Thyroid gland (tissue), 4 donors: ENCODE data around the gene PMEPA1. TPM values are rescaled to one million over a fixed set of nuclear protein-coding genes. Genes with fewer than 3 reads are reported as not detected.
A peak's percentile ranks its signal among the peaks of the same experiment; 100 is the strongest.

Source experiments
- DNase-seq, 2 donors: peaks; one replicate each; pipeline ENCODE4 v3.0.0-alpha.2; 2019
- H3K27ac ChIP-seq, 3 donors: fragments of 200-600 bp; sonication (generic); 1 replicate in 2 of 3; 2 replicates in 1 of 3; pipeline ENCODE4 v1.5.1; 2016 to 2019; ENCODE audit warnings: mild to moderate bottlenecking in 1 of 3, moderate library complexity in 1 of 3
- H3K27me3 ChIP-seq: fragments of 200-600 bp; sonication (generic); one replicate; pipeline ENCODE4 v1.5.1; 2019
- H3K36me3 ChIP-seq, 2 donors: fragments of 200-600 bp; sonication (generic); one replicate each; pipeline ENCODE4 v1.5.1; 2016 to 2019
- H3K4me1 ChIP-seq, 2 donors: fragments of 200-600 bp; sonication (generic); one replicate each; pipeline ENCODE4 v1.5.1; 2017 to 2019
- H3K4me3 ChIP-seq, 3 donors: fragments of 200-600 bp; sonication (generic); replicated peaks in 1 of 3; 1 replicate in 2 of 3; 2 replicates in 1 of 3; pipeline ENCODE4 v1.5.1; 2016; ENCODE audit warnings: mild to moderate bottlenecking in 1 of 3
- H3K9me3 ChIP-seq: fragments of 200-600 bp; sonication (generic); one replicate; pipeline ENCODE4 v1.5.1; 2017
- POLR2A ChIP-seq, 2 donors: fragments of 450-650 bp; IDR thresholded peaks; one replicate each; pipeline ENCODE4 v1.6.1; 2017; ENCODE audit warnings: antibody characterized with exemption in 2 of 2, mild to moderate bottlenecking in 2 of 2, moderate library complexity in 1 of 2
- WGBS, 2 donors: methylation state at CpG; one replicate each; pipeline ENCODE4 v1.1.5; 2017; 5-methylcytosine and 5-hydroxymethylcytosine counted together
- intact Hi-C: fragments of 100-400 bp; cut with DNase I; formaldehyde crosslinking; loops from one replicate; pipeline ENCODE4 v1.15.1; 2023
- total RNA-seq, 4 donors: library from RNA; depleted of rRNA; stranded (reverse); fragments of >200 nt; gene quantifications; one replicate each; pipeline ENCODE4 v1.2.3, GENCODE V29; 2016
- TF ChIP-seq, protein P1 (sequence below), 6 experiments: fragments of 200-600 bp in 3 of 6; fragments of 450-650 bp in 3 of 6; sonication (generic) in 3 of 6; IDR thresholded peaks; one replicate each; pipeline ENCODE4 v1.5.1; 2016 to 2019; ENCODE audit warnings: antibody characterized with exemption in 6 of 6, mild to moderate bottlenecking in 2 of 6, inconsistent platforms in 1 of 6, moderate library complexity in 1 of 6

The PMEPA1 gene
- total RNA-seq, 4 donors from 2014 or later: 6.5 to 12.6 (median 8.3) TPM

DNA sequence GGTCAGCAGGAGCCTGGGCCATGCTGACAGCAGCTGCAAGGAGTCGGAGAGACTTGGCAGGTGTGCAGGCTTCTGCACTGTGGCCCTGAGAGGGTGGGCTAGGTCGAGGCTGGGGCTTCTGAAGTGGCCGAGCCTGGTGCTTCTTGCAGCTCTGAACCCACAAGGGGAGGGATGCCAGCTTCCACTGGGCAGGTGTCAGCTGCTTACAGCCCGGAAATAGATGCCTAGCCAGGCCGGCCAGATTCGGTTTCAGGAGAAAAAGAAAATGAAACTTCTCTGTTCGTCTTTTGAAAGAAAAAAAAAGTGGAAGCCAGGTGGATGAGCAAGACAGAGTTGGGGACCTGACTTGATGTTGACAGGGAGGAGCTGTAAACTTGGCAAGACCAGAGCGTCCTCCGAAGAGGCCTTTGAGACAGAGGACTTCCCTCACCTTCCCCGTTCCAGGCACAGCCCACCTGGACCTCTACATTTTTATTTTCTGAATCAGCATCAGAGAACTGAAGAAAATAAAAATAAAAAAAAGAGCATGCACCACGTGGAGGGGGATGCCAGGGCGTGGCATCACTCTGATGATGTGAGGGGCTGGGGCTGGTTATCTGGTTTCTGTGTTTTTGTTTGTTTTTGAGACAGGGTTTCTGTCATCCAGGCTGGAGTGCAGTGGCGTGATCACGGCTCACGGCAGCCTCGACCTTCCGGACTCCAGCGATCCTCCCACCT, 89.4 kb downstream of the PMEPA1 start, which contains the start of gene ZBP1:
Gene ZBP1, minus strand, starts transcription at position 153 of the 717 bp plus-strand sequence. Its CDS starts 131 bp downstream, at position 22.
- 72 to 83% methylated on average over 18 of the region's 18 CpGs for WGBS, 2 donors
- no peaks in the 10 kb centered on the region for H3K36me3 ChIP-seq
- TF ChIP-seq POLR2A (IDR thresholded peaks at IDR 0.05): no peak
- TF ChIP-seq, protein P1, sequence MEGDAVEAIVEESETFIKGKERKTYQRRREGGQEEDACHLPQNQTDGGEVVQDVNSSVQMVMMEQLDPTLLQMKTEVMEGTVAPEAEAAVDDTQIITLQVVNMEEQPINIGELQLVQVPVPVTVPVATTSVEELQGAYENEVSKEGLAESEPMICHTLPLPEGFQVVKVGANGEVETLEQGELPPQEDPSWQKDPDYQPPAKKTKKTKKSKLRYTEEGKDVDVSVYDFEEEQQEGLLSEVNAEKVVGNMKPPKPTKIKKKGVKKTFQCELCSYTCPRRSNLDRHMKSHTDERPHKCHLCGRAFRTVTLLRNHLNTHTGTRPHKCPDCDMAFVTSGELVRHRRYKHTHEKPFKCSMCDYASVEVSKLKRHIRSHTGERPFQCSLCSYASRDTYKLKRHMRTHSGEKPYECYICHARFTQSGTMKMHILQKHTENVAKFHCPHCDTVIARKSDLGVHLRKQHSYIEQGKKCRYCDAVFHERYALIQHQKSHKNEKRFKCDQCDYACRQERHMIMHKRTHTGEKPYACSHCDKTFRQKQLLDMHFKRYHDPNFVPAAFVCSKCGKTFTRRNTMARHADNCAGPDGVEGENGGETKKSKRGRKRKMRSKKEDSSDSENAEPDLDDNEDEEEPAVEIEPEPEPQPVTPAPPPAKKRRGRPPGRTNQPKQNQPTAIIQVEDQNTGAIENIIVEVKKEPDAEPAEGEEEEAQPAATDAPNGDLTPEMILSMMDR (IDR thresholded peaks at IDR 0.05): no peak
- no peak for DNase-seq
- H3K27ac ChIP-seq: peak within 1 kb of the TSS in 1 of 3 donors; percentile 2
- H3K4me3 ChIP-seq: no peak within 1 kb of the TSS
- H3K4me1 ChIP-seq: peaks cover 0 to 11% of the 10 kb centered on the region in 2 donors
- H3K9me3 ChIP-seq: no peaks in the 10 kb centered on the region
- intact Hi-C loops: no loop called here
- H3K27me3 ChIP-seq: no peaks in the 10 kb centered on the region

DNA sequence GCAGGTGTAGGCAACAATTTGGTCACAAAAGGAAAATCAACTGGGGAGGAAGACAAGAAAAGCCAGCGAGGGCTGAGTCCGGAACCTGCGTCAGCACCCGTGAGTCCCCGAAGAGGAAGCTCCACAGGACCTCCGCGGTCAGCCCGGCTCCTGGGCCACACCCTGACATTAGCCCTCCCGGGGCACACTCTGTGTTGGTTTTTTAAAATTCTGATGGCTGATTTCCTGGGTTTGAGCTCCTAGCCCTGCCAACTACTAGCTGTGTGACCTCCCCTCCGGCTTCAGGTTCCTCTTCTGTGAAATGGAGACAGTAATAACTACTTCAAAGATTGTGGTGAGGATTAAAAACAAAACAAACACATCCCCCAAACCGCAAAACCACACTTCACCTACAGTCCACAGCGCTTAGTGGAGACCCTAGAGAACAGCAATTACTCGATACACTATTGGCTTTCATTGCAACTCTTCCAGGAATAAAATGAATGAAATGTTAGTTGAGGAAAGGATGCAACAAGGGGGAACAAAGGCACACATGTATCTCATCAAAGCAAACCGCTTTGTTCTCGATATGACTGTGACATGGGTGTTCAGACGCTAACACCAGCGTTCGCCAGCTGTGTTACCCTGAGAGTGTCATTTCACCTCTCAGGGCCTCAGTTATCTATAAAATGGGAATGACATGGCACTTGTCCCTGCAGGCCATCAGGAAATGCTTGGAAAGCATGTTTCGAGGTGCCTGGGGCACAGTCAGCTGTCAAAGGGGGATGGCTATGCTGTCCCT, 90.6 kb downstream of the PMEPA1 start:
- Histone ChIP-seq H3K9me3 (no peaks in the 10 kb centered on the region), H3K27ac (no peak overlapping the region), H3K4me3 (no peak overlapping the region), H3K27me3 (no peaks in the 10 kb centered on the region), H3K4me1 (peaks cover 0 to 11% of the 10 kb centered on the region in 2 donors), H3K36me3 (no peaks in the 10 kb centered on the region)
- TF ChIP-seq POLR2A (IDR thresholded peaks at IDR 0.05): no peak
- TF ChIP-seq, protein P1 (IDR thresholded peaks at IDR 0.05): no peak
- 75 to 80% methylated on average over 19 of the region's 19 CpGs for WGBS, 2 donors
- peak in 1 of 2 donors; percentile 25 for DNase-seq
- intact Hi-C loops: no loop called here

DNA sequence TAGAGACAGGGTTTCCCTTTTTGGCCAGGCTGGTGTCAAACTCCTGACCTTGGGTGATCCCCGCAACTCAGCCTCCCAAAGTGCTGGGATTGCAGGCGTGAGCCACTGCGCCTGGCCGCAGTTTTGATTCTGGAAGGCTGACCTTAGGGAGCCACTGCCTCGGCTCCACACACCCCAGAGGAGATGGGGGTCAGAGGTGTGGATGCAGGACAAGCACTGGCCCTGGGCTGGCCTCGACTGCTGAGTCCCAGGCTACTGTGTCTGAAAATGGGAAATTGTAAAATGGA, 91.1 kb downstream of the PMEPA1 start:
- H3K9me3 ChIP-seq: no peaks in the 10 kb centered on the region
- peaks cover 0 to 11% of the 10 kb centered on the region in 2 donors for H3K4me1 ChIP-seq
- no peak overlapping the region for H3K27ac ChIP-seq
- H3K36me3 ChIP-seq: no peaks in the 10 kb centered on the region
- no peak for TF ChIP-seq POLR2A (IDR thresholded peaks at IDR 0.05)
- TF ChIP-seq, protein P1 (IDR thresholded peaks at IDR 0.05): no peak
- H3K4me3 ChIP-seq: no peak overlapping the region
- 44 to 47% methylated on average over 6 of the region's 6 CpGs for WGBS, 2 donors
- intact Hi-C loops: no loop called here
- DNase-seq: no peak
- no peaks in the 10 kb centered on the region for H3K27me3 ChIP-seq

DNA sequence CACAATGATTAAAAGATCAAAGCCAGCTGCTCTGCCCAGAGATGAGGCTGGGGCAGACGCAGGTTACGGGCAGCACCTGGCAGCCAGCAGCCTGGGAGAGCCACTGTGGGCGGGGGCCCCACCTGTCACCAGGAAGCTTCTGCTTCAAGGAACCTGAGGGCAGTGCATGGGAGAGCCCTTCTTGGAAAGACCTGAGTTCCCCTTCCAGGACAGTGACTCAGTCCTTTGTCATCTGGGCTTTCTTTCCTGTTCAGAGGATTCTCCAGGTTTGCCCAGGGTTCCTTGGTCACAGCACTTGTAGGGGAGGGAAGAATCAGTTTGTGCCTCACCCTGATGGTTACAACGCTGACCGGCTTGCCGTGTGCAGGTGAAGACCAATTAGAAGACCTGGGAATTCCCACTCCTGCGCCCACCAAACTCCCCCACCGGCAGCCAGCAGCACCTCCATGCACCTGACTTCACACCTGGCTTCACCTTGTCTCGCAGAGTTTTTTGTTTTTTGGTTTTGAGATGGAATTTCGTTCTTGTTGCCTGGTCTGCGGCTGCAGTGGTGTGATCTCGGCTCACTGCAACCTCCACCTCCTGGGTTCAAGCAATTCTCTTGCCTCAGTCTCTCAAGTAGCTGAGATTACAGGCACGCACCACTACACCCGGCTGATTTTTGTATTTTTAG, 91.6 kb downstream of the PMEPA1 start:
- 45 to 58% methylated on average over 13 to 14 of the region's 14 CpGs for WGBS, 2 donors
- no peaks in the 10 kb centered on the region for H3K36me3 ChIP-seq
- H3K4me3 ChIP-seq: no peak overlapping the region
- intact Hi-C loops: no loop called here
- peaks cover 0 to 11% of the 10 kb centered on the region in 2 donors for H3K4me1 ChIP-seq
- TF ChIP-seq POLR2A (IDR thresholded peaks at IDR 0.05): no peak
- TF ChIP-seq, protein P1 (IDR thresholded peaks at IDR 0.05): no peak
- no peak for DNase-seq
- H3K27me3 ChIP-seq: no peaks in the 10 kb centered on the region
- no peaks in the 10 kb centered on the region for H3K9me3 ChIP-seq
- no peak overlapping the region for H3K27ac ChIP-seq
